ENCODE data around the gene PRPF38A. TPM values are rescaled to one million over a fixed set of nuclear protein-coding genes. Genes with fewer than 3 reads are reported as not detected.

The PRPF38A gene
- total RNA-seq, 1 experiment from 2014 or later: 62.4 TPM

DNA sequence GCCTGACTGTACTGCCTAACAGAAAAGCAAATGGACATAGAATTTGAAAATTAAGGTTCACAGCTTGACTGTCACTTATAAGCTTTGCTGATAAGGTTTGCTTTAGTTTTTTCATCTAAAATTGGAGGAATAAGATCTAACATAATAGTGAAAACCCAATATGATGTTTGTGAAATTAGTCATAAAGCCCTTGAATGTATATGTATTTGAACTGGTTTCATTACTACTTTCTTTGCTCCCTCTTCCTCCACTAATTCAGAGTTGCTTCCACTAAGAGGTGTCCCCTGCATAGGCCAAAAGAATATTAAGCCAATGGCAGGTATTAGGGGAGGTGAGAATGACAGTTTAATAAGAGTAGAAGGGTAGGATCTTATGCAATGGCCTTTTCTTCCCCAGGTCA lies 10.5 kb downstream of the PRPF38A start (continued):
- no peak for TF ChIP-seq ZSCAN18 (CRISPR knock-in tag; IDR thresholded peaks at IDR 0.05)
- TF ChIP-seq IRF2 (CRISPR knock-in tag; IDR thresholded peaks at IDR 0.05; ENCODE audit: borderline replicate concordance, low read depth): no peak
- no peak for TF ChIP-seq IRF1 (CRISPR knock-in tag; IDR thresholded peaks at IDR 0.05)
- TF ChIP-seq TEAD4 (CRISPR knock-in tag; IDR thresholded peaks at IDR 0.05): no peak

GRCh38 chr1:52416811-52417210 lies 12.4 kb downstream of the PRPF38A start:
- TF ChIP-seq TEAD1 (CRISPR knock-in tag; IDR thresholded peaks at IDR 0.05) (no peak), FOXP1 (CRISPR knock-in tag; IDR thresholded peaks at IDR 0.05; ENCODE audit: borderline replicate concordance) (no peak), HMGA2 (CRISPR knock-in tag; IDR thresholded peaks at IDR 0.05) (no peak), JUN (CRISPR knock-in tag; IDR thresholded peaks at IDR 0.05) (no peak), TP53 (CRISPR knock-in tag; IDR thresholded peaks at IDR 0.05) (no peak), FOXK1 (CRISPR knock-in tag; IDR thresholded peaks at IDR 0.05) (no peak)
- POLR2A ChIA-PET: no interaction called here

GRCh38 chr1:52420713-52421112 lies 16.3 kb downstream of the PRPF38A start:
- no peak overlapping the region for H3K27ac Mint-ChIP-seq
- H3K27me3 Mint-ChIP-seq (ENCODE audit: low read depth): no peaks in the 10 kb centered on the region
- ChIA-PET POLR2A (interaction anchor here (1.5 kb wide), 1 partner anchor 17 kb away, joined by 3 read pairs; the partner anchor contains the start of genes ORC1 and PRPF38A), CTCF (no interaction called here)
- no peak overlapping the region for H3K4me3 Mint-ChIP-seq
- no peak for DNase-seq (ENCODE audit: low spot score)
- H3K36me3 Mint-ChIP-seq: peaks cover 39% of the 10 kb centered on the region
- ATAC-seq: no peak
- peaks cover 1% of the 10 kb centered on the region for H3K4me1 Mint-ChIP-seq
- H3K9me3 Mint-ChIP-seq: no peaks in the 10 kb centered on the region
- TF ChIP-seq NFE2L1 (CRISPR knock-in tag; IDR thresholded peaks at IDR 0.05): no peak
- TF ChIP-seq ZNF416 (CRISPR knock-in tag; IDR thresholded peaks at IDR 0.05): no peak
- no peak for TF ChIP-seq KAT7 (CRISPR knock-in tag; IDR thresholded peaks at IDR 0.05; ENCODE audit: borderline replicate concordance)
- no peak for TF ChIP-seq ZMAT4 (CRISPR knock-in tag; IDR thresholded peaks at IDR 0.05)
- TF ChIP-seq NR2C2 (CRISPR knock-in tag; IDR thresholded peaks at IDR 0.05): no peak
- no peak for TF ChIP-seq ZNF263 (CRISPR knock-in tag; IDR thresholded peaks at IDR 0.05; ENCODE audit: low read depth)
- no peak for TF ChIP-seq SMAD3 (CRISPR knock-in tag; IDR thresholded peaks at IDR 0.05; ENCODE audit: borderline replicate concordance)
- TF ChIP-seq ATF1 (CRISPR knock-in tag; IDR thresholded peaks at IDR 0.05): no peak
- no peak for TF ChIP-seq ELF4 (CRISPR knock-in tag; IDR thresholded peaks at IDR 0.05; ENCODE audit: low read depth)
- no peak for TF ChIP-seq ZNF121 (CRISPR knock-in tag; IDR thresholded peaks at IDR 0.05)
- no peak for TF ChIP-seq NR3C1 (CRISPR knock-in tag; conservative IDR thresholded peaks at IDR 0.05; ENCODE audit: low read depth)
- TF ChIP-seq SOX15 (CRISPR knock-in tag; IDR thresholded peaks at IDR 0.05): no peak
- no peak for TF ChIP-seq E2F5 (CRISPR knock-in tag; IDR thresholded peaks at IDR 0.05)
- no peak for TF ChIP-seq MXD4 (CRISPR knock-in tag; IDR thresholded peaks at IDR 0.05; ENCODE audit: borderline replicate concordance)

More at GRCh38 chr1:52416811-52417210, 12.4 kb downstream of the PRPF38A start:
- DNase-seq (ENCODE audit: low spot score): no peak
- Mint-ChIP-seq H3K9me3 (no peaks in the 10 kb centered on the region), H3K27me3 (ENCODE audit: low read depth) (no peaks in the 10 kb centered on the region), H3K36me3 (peaks cover 63% of the 10 kb centered on the region), H3K4me1 (no peaks in the 10 kb centered on the region), H3K4me3 (no peak overlapping the region), H3K27ac (no peak overlapping the region)
- ATAC-seq: no peak
- CTCF ChIA-PET: no interaction called here
